ENCODE measurements around the gene GRB7. TPM values are rescaled to one million over a fixed set of nuclear protein-coding genes. Genes with fewer than 3 reads are reported as not detected.

The GRB7 gene
- total and polyA plus RNA-seq, 2 of the 4 experiments (the other 2 are of a cell fraction): 0.18 to 0.36 TPM

- Histone ChIP-seq H2BK15ac (ENCODE audit: low read depth, low read length) (no peak overlapping the region), H4K8ac (ENCODE audit: low read depth in 2 of 2, low read length in 2 of 2) (no peak overlapping the region), H3K27ac (ENCODE audit: insufficient read depth, low read length) (no peak overlapping the region), H2AFZ (replicated peaks; ENCODE audit: low read length, poor library complexity) (no peak overlapping the region), H4K20me1 (ENCODE audit: insufficient read depth, low read length) (no peaks in the 10 kb centered on the region), H3K4ac (ENCODE audit: low read depth, low read length) (no peak overlapping the region), H3K4me1 (ENCODE audit: control insufficient read depth, insufficient read depth, low read length) (no peaks in the 10 kb centered on the region), H4K91ac (ENCODE audit: insufficient read depth, low read depth, low read length) (no peak overlapping the region), H3K9ac (ENCODE audit: low read depth, low read length) (no peak overlapping the region), H3K9me3 (ENCODE audit: control insufficient read depth, insufficient read depth, low read length) (no peaks in the 10 kb centered on the region), H2AK5ac (ENCODE audit: low read depth, low read length) (no peak overlapping the region), H2BK120ac (ENCODE audit: low read depth, low read length) (no peak overlapping the region), H3K14ac (replicated peaks; ENCODE audit: low read depth, low read length) (no peak overlapping the region), H3K18ac (ENCODE audit: low read depth, low read length) (no peak overlapping the region), H2BK5ac (ENCODE audit: low read depth, low read length, poor library complexity, severe bottlenecking) (no peak overlapping the region), H2BK20ac (ENCODE audit: low read depth, low read length) (no peak overlapping the region), H3K9me1 (ENCODE audit: insufficient read depth, low read length) (no peaks in the 10 kb centered on the region), H3K4me3 (ENCODE audit: insufficient read depth, low read depth, low read length) (no peak overlapping the region), H4K5ac (ENCODE audit: low read depth, low read length) (no peak overlapping the region), H3K23ac (ENCODE audit: low read depth, low read length) (no peak overlapping the region), H2AK9ac (replicated peaks; ENCODE audit: low read depth, low read length, poor library complexity) (no peak overlapping the region), H3K27me3 (ENCODE audit: control insufficient read depth, insufficient read depth, low read length) (no peaks in the 10 kb centered on the region), H3K36me3 (ENCODE audit: control insufficient read depth, insufficient read depth, low read length) (peaks cover 58% of the 10 kb centered on the region), H3K56ac (ENCODE audit: extremely low read depth, insufficient read depth, low read length) (no peak overlapping the region), H3K79me1 (ENCODE audit: low read depth in 1 of 2, low read length in 2 of 2) (peaks cover 0 to 5% of the 10 kb centered on the region in 2 experiments; a peak in 2 of 4 replicates), H3K4me2 (ENCODE audit: low read depth, low read length) (no peak overlapping the region)
- intact Hi-C loops (cut with micrococcal nuclease) (no loop called here), in situ Hi-C loops (cut with MboI; ENCODE audit: low sequenced_read_pairs) (no loop called here), dilution Hi-C loops (cut with HindIII; ENCODE audit: low sequenced_read_pairs, unreplicated experiment) (no loop called here)
- POLR2A ChIA-PET (ENCODE audit: unreplicated experiment): no interaction called here
- CTCF ChIA-PET: no interaction called here
- TF ChIP-seq MAFK (IDR thresholded peaks at IDR 0.05; ENCODE audit: low read depth, low read length) (no peak), FOS (IDR thresholded peaks at IDR 0.05; ENCODE audit: low read depth, low read length) (no peak), RAD21 (IDR thresholded peaks at IDR 0.05; ENCODE audit: low read length) (no peak), CEBPB (IDR thresholded peaks at IDR 0.05; ENCODE audit: low read depth, low read length) (no peak), USF2 (IDR thresholded peaks at IDR 0.05; ENCODE audit: low read depth, low read length) (no peak), RFX5 (IDR thresholded peaks at IDR 0.05; ENCODE audit: low read depth, low read length) (no peak), MAZ (IDR thresholded peaks at IDR 0.05; ENCODE audit: borderline replicate concordance, low read depth, low read length) (no peak), SMC3 (IDR thresholded peaks at IDR 0.05; ENCODE audit: low read depth, low read length) (no peak), RCOR1 (IDR thresholded peaks at IDR 0.05; ENCODE audit: insufficient replicate concordance, low read length) (no peak), NFE2L2 (IDR thresholded peaks at IDR 0.05; ENCODE audit: low read depth, low read length) (no peak), ELK1 (IDR thresholded peaks at IDR 0.05; ENCODE audit: borderline replicate concordance, low read depth, low read length) (no peak), BHLHE40 (IDR thresholded peaks at IDR 0.05; ENCODE audit: low read depth, low read length) (no peak), MXI1 (IDR thresholded peaks at IDR 0.05; ENCODE audit: borderline replicate concordance, low read depth, low read length) (no peak), CTCF (conservative IDR thresholded peaks at IDR 0.05; ENCODE audit: low read depth, low read length) (no peak), CHD1 (IDR thresholded peaks at IDR 0.05; ENCODE audit: low read depth, low read length) (no peak), POLR2A (IDR thresholded peaks at IDR 0.05; ENCODE audit: low read depth, low read length) (no peak)
- no peak for ATAC-seq (ENCODE audit: low read depth)
- no peak for DNase-seq
- no TSS peak for BruUV-seq (replicated peaks)
- no CpG with 5 or more reads among the region's 4 CpGs for WGBS, 2 experiments (ENCODE audit: extremely low coverage in 2 of 2, insufficient read length in 1 of 2)
Observed at GRCh38 chr17:39714234-39714633, 23.5 kb upstream of the GRB7 start.

Measured in IMR-90 (cell line).